HG02678 (cell line): ENCODE data around the gene GBP3.
"Not testable (repeated sequence)": the region's sequence is repeated elsewhere in the genome, so short reads cannot be mapped to it uniquely, and the experiment has no call there.

Experiments
- ATAC-seq: cut with Tn5 transposase; IDR thresholded peaks from one replicate; pipeline ENCODE4 v1.9.1; 2021; ENCODE audit warnings: mild to moderate bottlenecking, moderate library complexity; ENCODE audit not compliant: unreplicated experiment

GBP3 gene, protein sequence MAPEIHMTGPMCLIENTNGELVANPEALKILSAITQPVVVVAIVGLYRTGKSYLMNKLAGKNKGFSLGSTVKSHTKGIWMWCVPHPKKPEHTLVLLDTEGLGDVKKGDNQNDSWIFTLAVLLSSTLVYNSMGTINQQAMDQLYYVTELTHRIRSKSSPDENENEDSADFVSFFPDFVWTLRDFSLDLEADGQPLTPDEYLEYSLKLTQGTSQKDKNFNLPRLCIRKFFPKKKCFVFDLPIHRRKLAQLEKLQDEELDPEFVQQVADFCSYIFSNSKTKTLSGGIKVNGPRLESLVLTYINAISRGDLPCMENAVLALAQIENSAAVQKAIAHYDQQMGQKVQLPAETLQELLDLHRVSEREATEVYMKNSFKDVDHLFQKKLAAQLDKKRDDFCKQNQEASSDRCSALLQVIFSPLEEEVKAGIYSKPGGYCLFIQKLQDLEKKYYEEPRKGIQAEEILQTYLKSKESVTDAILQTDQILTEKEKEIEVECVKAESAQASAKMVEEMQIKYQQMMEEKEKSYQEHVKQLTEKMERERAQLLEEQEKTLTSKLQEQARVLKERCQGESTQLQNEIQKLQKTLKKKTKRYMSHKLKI

DNA sequence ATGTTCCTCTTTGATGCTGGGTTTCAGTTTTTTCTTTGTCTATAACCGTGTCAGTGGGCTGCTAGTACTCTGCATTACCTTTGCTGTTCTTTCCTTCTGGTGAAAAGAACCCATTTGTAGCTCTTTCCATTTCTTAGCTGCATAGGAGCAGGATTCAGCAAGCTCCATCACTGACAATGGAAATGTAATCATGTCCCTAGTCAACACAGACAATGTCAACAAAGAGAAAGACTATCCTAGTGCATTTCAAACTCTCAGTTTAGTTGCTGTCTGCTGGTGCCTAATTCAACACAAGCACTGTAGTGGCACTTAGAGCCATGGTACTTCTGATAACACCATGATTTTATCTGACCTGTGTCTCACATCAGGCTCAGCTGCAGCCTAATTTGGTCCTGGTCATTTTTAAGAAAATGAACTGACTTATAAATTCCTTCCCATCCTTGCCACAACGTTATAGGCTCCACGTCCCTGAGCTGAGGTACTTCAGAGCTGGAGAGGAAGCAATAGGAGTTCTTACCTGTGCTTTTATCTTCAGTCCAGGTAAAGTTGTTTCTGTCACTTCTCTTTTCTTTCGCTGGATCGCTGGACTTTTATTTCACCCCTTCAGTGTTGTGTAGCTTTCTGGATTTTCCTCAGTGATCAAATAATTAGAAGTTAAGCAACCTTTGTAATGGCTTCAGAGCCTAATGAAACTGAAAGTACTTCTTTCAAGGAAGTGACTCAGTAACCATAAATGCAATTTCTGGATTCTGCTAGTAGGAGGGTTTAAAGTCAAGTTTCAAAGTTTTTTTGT is at the start of gene GBP3:
TSS of gene GBP3 (minus strand) at position 700 of the 793 bp plus-strand sequence. CDS start 2,145 bp downstream, outside the sequence.
- ATAC-seq = peak; percentile 75

DNA sequence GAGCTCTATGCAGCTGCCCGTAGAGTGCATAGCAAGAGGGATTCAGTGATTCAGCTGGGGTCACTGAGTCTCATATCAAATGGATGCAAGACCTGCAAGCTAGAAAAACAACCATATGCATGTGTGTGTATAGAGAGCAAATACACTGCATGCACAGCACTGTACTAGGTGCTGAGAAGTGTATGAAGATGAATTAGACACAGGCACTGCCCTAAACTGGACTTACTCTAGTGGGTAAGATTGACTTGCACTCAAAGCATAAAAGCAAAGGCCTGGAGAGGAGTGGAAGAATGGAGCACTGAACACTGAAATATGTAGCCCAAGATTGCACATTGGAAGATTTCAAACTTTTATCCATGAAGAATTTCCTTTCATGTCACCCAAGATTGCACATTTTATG is 47.8 kb upstream of the GBP3 start:
- no peak for ATAC-seq

DNA sequence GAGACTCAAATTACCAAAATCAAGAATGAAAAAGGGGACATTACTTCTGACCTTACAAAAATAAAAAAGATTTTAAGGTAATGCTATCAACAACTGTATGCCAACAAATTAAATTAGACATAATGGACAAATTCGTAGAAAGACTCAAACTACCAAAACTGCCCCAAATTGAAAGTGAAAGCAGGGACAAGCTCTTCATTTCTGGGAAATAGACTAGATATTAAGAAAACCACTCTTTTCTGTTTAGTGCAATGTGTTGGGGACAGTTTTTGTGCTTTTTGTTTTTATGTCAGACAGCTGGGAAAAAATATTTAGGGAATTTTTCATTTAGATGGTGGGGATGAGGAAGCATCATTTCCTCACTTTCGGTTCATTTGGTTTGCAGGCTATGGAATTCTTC is 47.3 kb upstream of the GBP3 start:
- no peak for ATAC-seq

DNA sequence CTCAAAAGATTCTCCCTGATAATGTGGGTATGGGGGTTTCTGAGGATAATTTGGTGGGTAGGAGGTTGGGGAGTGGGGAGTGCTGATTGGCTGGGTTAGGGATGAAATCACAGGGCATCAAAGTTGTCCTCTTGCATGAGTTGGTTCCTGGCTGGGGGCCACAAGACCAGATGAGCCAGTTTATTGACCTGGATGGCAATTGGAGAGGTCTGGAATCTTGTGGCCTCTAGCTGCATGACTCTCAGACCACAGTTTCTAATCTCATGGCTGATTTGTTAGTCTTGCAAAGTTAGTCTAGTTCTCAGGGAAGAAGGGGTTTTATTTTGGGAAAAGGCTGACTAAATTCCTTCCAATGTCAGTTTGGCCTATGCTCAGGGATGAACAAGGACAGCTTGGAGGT is 45.6 kb upstream of the GBP3 start:
- ATAC-seq = no peak

DNA sequence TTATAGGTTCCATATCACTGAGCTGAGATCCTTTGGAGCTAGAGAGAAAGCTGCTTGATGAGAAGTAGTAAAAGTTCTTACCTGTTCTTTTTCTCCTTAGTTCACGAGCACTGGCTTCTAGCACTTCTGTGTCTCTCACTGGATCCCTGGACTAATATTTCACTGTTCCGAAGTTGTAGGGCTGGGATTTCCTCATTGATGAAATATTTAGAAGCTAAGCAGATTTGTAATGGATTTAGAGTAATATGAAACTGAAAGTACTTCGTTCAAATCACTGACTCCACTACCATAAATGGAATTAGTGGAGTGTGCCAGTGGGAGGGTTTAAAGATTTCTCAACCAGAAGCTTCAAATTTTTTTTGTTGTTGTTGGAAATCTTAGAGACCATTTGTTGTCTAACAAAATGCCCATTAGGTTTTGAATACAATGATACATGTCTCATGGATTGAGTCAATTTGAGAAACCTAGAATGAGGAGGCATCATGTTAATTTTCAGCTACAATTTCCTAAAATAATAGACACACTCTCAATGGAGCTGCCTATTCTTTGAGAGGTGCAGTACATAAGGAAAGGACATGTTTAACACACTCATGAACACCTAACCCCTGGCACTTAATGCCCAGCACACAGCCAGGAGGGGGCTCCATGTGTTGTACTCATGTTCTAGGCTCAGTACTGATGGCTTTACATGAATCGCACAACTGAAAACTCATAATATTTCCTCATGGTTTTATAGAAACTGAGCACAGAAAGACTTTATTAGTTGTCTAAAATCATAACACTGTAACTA is 42.6 kb upstream of the GBP3 start, which contains the start of gene GBP1:
TSS of gene GBP1 (minus strand) at position 130 of the 790 bp plus-strand sequence. CDS start 1,974 bp downstream, outside the sequence.
- peak; percentile 64 for ATAC-seq

DNA sequence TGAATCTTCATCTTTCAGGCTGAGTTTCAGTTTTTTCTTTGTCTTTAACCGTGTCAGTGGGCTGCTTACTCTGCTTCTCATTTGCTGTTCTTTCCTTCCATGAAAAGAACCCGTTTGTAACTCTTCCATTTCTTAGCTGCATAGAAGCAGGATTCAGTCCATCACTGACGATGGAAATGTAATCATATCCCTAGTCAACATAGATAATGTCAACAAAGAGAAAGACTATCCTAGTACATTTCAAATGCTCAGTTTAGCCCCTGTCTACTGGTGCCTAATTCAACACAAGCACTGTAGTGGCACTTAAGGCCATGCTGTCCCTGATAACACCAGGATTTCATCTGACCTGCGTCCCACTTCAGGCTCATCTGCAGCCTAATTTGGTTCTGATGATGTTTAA is 42.0 kb upstream of the GBP3 start:
- ATAC-seq = peak; percentile 45

DNA sequence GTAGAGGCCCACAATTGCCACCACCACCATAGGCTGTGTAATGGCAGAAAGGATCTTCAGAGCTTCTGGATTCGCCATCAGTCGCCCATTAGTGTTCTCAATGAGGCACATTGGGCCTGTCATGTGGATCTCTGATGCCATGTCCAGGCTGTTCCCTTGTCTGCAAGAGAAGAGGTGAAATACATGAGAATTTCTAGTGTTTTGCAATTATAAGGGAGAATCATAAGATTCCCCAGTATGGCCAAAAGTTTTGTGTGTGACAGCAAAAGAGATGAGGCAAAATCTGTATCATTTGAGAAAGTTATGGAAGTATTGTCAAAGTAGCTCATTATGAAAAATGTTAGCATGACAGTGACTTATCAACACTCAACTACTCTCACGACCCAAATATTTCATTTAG is 40.4 kb upstream of the GBP3 start:
- no peak for ATAC-seq

DNA sequence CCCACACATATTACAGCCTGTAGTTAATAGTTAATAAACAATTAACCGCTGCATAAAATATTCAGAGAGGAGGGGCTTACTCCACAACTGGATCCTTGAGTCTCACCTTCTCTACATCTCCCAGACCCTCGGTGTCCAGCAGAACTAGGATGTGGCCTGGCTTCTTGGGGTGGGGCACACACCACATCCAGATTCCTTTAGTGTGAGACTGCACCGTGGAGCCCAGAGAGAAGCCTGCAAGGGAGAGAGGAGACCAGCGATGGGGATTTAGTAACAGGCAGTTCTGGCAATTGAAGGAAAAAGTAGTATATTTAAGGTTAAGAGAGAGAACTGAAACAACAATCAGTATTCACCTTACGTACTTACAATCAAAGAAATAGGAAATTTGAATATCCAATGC is 37.4 kb upstream of the GBP3 start:
- ATAC-seq = no peak

DNA sequence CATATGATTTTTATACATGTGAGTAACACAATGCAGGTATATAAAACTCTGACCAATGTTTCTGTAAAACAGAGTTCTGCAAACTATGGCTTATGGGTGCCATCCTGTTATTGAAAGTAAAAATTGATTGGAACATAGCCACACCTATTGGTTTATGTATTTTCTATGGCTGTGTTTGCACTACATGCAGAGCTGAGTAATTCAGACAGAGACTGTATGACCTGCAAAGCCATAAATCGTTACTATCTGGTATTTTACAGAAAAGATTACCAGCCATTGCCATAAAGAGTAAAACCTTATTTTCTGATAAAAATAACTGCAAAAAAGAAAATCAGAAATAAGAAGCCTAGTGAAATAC is 29.3 kb upstream of the GBP3 start:
- no peak for ATAC-seq

DNA sequence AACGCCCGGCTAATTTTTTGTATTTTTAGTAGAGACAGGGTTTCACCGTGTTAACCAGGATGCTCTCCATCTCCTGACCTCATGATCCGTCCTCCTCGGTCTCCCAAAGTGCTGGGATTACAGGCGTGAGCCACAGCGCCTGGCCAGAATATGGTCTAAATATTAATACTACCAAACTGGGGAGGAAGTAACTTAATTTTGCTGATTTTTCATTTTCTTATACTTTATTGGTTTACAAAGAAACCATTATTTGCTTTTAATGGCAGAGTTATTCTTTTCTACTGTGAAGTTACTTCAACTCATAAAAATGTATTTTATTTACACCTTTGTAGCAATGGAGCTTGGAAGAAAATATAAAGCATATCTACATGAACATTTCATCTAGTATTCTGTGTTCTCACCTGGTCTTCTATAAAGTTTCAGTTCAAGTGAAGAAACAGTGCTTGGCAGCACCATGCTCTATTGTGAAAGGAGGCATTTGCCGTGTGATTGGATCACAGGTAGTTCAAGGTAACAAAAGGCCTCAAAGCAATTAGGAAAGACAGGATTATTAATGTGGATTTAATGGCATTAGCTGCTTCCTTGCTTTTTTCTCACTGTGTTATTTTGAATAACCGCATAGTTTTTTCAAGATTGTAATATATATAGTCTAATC is 28.8 kb upstream of the GBP3 start:
- ATAC-seq = no peak

DNA sequence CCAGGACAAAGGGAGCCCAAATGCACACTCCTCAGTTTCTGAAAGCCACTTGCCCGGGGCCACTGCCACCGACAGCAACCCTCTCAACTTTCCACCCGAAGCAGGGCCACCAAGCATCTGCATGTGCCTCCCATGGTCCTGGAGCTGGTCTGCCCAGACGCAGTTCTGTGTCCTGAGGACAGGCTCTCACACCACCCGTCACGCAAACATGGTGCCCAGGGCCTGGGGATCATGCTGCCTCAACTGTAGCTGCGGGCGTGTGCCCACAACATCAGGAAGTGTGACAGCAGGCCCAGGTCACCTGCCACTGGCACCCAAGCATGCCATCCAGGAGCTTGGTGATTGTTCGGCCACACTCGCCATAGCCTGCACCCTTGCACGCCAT is 28.0 kb upstream of the GBP3 start:
- ATAC-seq = no peak

DNA sequence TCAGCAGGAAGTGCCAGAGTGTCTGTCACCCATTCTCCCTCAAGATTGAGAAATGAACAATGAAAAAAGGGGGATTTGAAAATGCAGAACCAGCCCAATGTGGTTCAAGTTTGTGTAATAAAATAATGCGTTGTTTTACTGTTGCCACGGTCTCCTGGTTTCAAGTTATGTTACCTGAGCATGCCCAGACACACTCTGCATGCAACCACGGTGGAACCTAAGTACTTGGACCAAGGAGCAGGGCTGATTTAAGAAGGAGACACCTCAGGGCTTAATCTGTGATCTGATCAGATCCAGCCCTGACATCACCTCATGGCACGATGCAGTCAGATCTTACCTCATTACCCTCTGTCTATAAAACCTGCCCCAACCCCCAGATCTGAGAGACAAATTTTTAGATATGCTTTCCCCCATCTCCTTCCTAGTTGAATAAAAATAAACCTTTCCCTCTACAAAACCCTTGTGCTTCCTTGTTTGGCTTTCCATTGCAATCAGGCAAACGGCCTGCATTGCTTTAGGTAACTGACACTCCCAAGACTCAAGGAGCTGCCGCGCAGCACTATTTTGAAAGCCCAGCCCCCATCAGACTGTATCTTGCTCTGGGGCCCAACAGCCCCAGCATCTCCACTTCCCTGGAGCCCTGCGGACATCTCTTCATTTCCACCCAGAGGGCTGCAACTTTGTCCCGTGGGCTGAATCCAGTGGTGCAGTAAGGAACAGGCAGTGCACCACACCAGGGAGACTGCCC is 27.4 kb upstream of the GBP3 start:
- ATAC-seq = not testable (repeated sequence)

DNA sequence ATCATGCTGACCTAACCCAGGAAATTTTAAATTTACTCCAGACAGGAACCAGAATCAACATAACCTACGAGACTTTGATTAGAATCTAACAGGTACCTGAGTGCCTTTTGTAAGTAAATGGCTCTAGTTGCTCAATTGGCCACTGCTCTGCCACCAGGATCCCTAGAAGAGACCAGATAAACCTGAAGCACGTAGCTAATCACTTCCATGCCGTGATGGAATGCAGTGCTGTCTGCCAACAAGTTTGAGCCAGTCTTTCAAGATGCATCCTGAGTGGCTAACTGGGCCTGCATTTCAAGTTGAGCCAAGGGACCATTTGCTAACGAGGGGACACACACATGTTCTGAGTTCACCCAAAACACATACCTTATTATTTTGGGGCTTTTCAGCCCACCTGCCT is 26.5 kb upstream of the GBP3 start:
- ATAC-seq = not testable (repeated sequence)

DNA sequence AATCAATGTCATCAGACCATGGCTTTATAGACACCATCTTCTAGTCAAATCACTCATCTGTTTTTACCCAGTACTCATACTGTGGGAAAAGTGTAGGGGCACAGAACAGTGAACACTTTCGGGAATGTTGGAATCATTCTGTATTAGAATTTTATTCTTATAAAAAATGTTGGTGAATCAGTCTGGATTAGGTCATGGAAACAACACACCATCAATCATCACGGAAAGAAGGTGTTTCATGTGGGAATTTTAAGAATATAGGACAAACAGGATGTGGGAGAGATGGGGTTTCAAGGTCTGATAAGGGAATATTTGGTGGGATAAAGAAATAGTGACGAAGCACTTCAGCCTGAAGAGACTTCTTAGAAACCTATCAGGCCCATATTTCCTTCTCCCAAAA is 25.1 kb upstream of the GBP3 start:
- ATAC-seq = no peak

DNA sequence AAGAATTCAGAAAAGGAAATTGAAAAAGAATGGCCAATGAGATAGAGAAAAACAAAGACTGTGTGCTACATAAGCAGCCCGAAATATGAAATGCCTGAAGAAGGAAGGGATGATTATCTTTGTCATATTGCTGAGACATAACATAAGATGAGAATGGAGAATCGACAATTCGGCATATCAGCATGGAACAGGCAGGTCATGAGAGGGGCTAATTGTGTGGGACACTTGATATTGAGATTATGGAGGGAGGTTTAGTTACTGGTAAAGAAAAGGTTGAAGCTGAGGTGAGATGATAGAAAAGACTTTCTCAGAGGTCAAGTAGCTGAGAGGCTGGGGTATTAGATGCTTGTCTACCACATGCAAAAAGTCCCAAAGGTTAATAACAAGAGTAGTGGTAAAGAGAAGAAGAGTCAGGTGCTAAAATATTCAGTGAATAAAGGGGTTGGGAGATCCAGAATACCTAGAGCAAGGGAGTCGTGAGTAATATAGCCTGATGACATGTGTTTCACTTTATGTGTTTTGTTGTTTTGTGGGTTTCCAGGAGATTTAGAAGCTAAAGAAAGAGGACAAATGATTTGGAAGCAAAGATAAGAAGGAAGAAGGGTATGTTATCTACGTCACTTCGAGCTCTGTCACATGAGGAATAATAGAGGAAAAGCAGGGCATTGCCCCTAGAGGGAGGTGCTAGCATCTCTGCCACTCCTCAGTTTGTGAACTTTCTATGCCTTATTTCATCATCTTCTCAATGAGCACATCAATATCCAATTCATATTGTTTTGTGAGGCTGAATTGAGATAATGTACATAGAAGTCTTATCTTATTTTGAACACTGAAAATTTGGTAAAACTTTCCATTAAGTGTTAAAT is 23.9 kb upstream of the GBP3 start:
- not testable (repeated sequence) for ATAC-seq

DNA sequence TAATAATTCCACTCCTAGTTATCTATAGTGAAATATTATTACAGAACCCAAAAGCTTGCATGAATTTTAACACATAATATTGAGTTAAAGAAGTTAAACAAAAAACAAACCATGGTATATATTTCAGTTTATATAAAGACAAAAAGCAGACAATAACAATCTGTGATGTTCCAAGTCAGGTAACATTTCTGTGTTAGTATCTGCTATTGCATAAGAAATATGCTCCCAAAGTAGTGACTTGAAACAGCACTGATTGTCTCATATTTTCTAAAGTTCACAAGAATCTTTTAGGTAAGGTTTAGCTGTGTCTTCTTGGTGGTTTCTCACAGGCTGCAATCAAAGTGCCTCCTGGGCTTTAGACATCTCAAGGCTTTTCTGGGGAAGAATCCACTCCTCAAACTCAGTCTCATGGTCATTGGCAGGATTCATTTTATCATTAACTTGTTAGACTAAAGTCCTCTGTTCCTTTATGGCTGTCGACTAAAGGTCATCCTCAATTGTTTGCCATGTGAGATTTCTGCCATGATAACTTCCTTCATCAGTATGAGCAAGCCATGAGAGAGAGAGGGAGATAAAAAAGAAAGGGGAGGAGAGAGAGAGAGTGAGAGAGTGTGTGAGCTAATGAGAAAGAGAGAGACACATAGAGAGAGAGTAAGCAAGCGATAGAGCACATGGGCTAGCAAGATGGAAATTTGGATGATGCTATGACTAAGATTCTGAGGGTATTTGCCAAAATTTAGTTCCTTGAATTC is 22.5 kb upstream of the GBP3 start:
- no peak for ATAC-seq

DNA sequence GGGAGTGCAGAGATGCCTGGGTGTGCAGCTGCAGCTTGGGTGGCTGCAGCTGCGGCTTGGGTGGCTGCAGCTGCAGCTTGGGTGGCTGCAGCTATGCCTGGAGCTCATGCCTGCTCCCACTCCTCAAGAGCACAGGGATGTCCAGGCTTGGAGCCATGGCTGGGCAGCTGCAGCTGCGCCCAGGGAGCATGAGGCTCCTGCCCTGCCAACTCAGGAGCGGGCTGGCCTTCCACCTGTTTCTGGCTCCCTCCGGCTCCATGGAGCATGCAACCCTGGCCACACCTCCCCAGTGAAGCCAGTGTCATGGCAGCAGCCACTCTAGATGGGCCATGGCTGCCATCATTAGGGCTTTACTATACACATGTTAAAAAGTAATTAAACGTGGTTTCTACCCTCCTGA is 21.3 kb upstream of the GBP3 start:
- ATAC-seq = no peak

DNA sequence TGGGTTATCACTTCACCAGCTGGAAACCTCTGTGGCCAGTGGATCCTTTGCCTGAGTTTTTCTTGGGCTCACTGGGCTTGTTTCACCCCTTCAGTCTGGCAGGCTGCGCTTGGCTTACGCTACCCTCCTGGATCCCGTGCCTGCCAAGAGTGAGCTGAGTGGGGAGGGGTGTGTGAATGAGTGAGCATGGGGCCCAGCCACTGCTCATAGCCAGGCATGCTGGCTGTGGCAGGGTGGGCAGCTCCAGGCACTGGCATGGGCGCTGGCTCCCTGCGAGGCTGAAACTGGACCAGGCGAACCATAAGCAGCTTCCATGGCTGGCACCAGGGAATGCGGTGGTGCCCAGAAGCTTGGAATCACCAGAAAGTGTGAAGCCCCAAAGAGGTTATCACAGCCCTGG is 19.8 kb upstream of the GBP3 start:
- no peak for ATAC-seq
